ENCODE data around the gene PXK. TPM values are rescaled to one million over a fixed set of nuclear protein-coding genes. Genes with fewer than 3 reads are reported as not detected.

PXK gene
- total and polyA plus RNA-seq, 4 donors, result 6.0 to 15.9 (median 12.6) TPM

DNA sequence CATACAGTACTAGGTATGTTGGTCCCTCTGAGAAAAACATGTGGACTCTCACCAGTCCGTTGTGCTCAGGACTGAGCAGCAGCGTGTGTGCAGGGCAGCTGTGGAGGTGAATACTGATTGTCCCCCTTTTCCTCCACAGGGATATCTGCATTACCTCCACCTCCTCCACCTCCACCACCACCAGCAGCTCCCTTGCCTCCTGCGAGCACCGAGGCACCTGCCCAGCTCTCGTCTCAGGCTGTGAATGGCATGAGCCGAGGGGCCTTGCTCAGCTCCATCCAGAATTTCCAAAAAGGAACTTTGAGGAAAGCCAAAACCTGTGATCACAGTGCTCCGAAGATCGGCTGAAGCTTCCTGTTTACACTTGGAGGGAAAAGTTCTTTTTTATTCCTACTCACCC is 91.9 kb downstream of the PXK start:
- no peak overlapping the region for H3K4me3 ChIP-seq (ENCODE audit: low read depth in 1 of 3, low read length in 3 of 3)
- no peaks in the 10 kb centered on the region for H3K4me1 ChIP-seq (ENCODE audit: control insufficient read depth in 4 of 4, insufficient read depth in 4 of 4, low read length in 3 of 4)
- H3K27me3 ChIP-seq (ENCODE audit: control insufficient read depth in 4 of 4, insufficient read depth in 4 of 4, low read length in 3 of 4), result no peaks in the 10 kb centered on the region
- H3K9ac ChIP-seq (ENCODE audit: low read depth in 1 of 2, low read length in 2 of 2), result no peak overlapping the region
- TF ChIP-seq FOXA2 (IDR thresholded peaks at IDR 0.05) (no peak), RAD21 (IDR thresholded peaks at IDR 0.05) (no peak)
- 72% methylated on average over 8 of the region's 8 CpGs for WGBS
- no peak overlapping the region for H3K27ac ChIP-seq (ENCODE audit: low read depth in 1 of 2, low read length in 2 of 2)
- no peaks in the 10 kb centered on the region for H3K9me3 ChIP-seq (ENCODE audit: control insufficient read depth in 4 of 4, low read length in 3 of 4)
- no peak for DNase-seq (ENCODE audit: low spot score)
- peaks cover 14 to 56% (median 45%) of the 10 kb centered on the region in 4 donors for H3K36me3 ChIP-seq (ENCODE audit: control insufficient read depth in 4 of 4, insufficient read depth in 3 of 4, low read depth in 1 of 4, low read length in 3 of 4)

DNA sequence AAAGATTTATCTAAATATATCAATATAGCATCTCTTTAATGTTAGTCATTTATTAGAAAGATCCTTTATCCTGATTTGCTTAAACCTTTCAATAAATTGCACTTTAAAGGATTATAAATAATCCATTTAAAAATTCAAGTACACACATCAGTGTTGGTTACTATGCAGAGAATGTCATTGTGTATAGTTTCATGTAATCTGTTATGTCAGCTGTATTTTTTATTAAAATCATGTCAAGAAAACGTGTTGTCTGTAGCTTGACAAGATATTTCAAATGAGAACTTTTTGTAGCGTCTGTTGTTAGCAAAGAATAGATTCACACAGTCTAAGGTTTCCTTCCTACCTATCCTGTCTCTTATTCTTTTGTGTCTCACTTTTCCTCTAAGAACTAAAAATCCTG is 93.1 kb downstream of the PXK start:
- no peak overlapping the region for H3K9ac ChIP-seq (ENCODE audit: low read depth in 1 of 2, low read length in 2 of 2)
- H3K36me3 ChIP-seq (ENCODE audit: control insufficient read depth in 4 of 4, insufficient read depth in 3 of 4, low read depth in 1 of 4, low read length in 3 of 4), result peaks cover 14 to 66% (median 55%) of the 10 kb centered on the region in 4 donors
- DNase-seq (ENCODE audit: low spot score), result no peak
- no peaks in the 10 kb centered on the region for H3K9me3 ChIP-seq (ENCODE audit: control insufficient read depth in 4 of 4, low read length in 3 of 4)
- H3K4me3 ChIP-seq (ENCODE audit: low read depth in 1 of 3, low read length in 3 of 3), result no peak overlapping the region
- TF ChIP-seq YY1 (IDR thresholded peaks at IDR 0.05), result no peak
- TF ChIP-seq, protein P1, sequence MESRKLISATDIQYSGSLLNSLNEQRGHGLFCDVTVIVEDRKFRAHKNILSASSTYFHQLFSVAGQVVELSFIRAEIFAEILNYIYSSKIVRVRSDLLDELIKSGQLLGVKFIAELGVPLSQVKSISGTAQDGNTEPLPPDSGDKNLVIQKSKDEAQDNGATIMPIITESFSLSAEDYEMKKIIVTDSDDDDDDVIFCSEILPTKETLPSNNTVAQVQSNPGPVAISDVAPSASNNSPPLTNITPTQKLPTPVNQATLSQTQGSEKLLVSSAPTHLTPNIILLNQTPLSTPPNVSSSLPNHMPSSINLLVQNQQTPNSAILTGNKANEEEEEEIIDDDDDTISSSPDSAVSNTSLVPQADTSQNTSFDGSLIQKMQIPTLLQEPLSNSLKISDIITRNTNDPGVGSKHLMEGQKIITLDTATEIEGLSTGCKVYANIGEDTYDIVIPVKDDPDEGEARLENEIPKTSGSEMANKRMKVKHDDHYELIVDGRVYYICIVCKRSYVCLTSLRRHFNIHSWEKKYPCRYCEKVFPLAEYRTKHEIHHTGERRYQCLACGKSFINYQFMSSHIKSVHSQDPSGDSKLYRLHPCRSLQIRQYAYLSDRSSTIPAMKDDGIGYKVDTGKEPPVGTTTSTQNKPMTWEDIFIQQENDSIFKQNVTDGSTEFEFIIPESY (IDR thresholded peaks at IDR 0.05), result no peak
- TF ChIP-seq GABPA (IDR thresholded peaks at IDR 0.05 in 1 of 2, conservative IDR thresholded peaks at IDR 0.05 in 1 of 2), result no peak
- H3K27me3 ChIP-seq (ENCODE audit: control insufficient read depth in 4 of 4, insufficient read depth in 4 of 4, low read length in 3 of 4), result no peaks in the 10 kb centered on the region
- H3K27ac ChIP-seq (ENCODE audit: low read depth in 1 of 2, low read length in 2 of 2), result no peak overlapping the region
- WGBS, result 78% methylated on average over 2 of the region's 2 CpGs
- H3K4me1 ChIP-seq (ENCODE audit: control insufficient read depth in 4 of 4, insufficient read depth in 4 of 4, low read length in 3 of 4), result no peaks in the 10 kb centered on the region

DNA sequence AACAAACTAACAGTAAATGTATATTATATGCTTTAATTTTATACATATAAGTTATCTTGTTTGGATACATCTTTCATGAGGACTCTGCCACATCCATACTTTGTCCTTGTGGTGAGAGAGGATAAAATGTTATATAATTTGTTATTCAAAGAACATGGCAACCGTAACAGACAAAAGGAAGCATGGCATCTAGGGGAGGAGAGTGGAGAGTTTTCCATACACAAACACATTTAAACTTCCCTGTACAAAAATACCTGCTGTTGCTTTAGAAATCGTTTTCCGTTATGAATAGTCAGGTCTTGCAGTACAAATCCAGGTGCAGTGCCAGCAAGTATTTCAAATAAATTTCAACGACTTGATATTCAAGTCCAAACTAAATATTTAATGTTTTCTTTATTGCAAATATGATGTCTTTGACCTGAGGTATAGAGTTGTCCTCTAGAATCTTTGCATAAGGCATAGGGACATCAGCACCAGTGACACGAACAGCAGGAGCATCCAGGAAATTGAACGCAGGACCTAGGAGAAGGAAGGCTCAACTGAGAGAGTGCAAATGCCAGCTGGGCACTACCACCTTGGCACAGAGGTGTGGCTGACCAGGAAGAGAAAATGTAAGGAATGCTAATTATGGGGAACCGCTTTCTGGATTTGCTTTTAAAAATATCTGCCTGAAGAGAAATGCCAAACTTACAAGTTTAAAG is 95.1 kb downstream of the PXK start:
- no peak for DNase-seq (ENCODE audit: low spot score)
- H3K27ac ChIP-seq (ENCODE audit: low read depth in 1 of 2, low read length in 2 of 2), result no peak overlapping the region
- H3K36me3 ChIP-seq (ENCODE audit: control insufficient read depth in 4 of 4, insufficient read depth in 3 of 4, low read depth in 1 of 4, low read length in 3 of 4), result peaks cover 16 to 64% (median 55%) of the 10 kb centered on the region in 4 donors
- H3K4me1 ChIP-seq (ENCODE audit: control insufficient read depth in 4 of 4, insufficient read depth in 4 of 4, low read length in 3 of 4), result peaks cover 3 to 4% (median 3%) of the 10 kb centered on the region in 4 donors
- H3K9me3 ChIP-seq (ENCODE audit: control insufficient read depth in 4 of 4, low read length in 3 of 4), result no peaks in the 10 kb centered on the region
- 72% methylated on average over 7 of the region's 7 CpGs for WGBS
- no peak overlapping the region for H3K4me3 ChIP-seq (ENCODE audit: low read depth in 1 of 3, low read length in 3 of 3)
- no peaks in the 10 kb centered on the region for H3K27me3 ChIP-seq (ENCODE audit: control insufficient read depth in 4 of 4, insufficient read depth in 4 of 4, low read length in 3 of 4)
- TF ChIP-seq FOXA1 (IDR thresholded peaks at IDR 0.05), result no peak
- no peak for TF ChIP-seq JUND (IDR thresholded peaks at IDR 0.05)
- TF ChIP-seq, protein P2, sequence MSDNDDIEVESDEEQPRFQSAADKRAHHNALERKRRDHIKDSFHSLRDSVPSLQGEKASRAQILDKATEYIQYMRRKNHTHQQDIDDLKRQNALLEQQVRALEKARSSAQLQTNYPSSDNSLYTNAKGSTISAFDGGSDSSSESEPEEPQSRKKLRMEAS (IDR thresholded peaks at IDR 0.05), result no peak
- TF ChIP-seq FOXA2 (IDR thresholded peaks at IDR 0.05), result no peak
- no peak for TF ChIP-seq SP1 (IDR thresholded peaks at IDR 0.05)
- TF ChIP-seq GABPA (IDR thresholded peaks at IDR 0.05 in 1 of 2, conservative IDR thresholded peaks at IDR 0.05 in 1 of 2), result no peak
- TF ChIP-seq HNF4A (conservative IDR thresholded peaks at IDR 0.05), result no peak
- TF ChIP-seq, protein P1 (IDR thresholded peaks at IDR 0.05), result no peak
- TF ChIP-seq RAD21 (IDR thresholded peaks at IDR 0.05), result no peak
- TF ChIP-seq EGR1 (IDR thresholded peaks at IDR 0.05; ENCODE audit: low read depth in 2 of 2), result no peak
- no peak for TF ChIP-seq NR2F2 (IDR thresholded peaks at IDR 0.05)
- TF ChIP-seq HNF4G (IDR thresholded peaks at IDR 0.05), result no peak
- TF ChIP-seq TAF1 (conservative IDR thresholded peaks at IDR 0.05), result no peak
- TF ChIP-seq, protein P3, sequence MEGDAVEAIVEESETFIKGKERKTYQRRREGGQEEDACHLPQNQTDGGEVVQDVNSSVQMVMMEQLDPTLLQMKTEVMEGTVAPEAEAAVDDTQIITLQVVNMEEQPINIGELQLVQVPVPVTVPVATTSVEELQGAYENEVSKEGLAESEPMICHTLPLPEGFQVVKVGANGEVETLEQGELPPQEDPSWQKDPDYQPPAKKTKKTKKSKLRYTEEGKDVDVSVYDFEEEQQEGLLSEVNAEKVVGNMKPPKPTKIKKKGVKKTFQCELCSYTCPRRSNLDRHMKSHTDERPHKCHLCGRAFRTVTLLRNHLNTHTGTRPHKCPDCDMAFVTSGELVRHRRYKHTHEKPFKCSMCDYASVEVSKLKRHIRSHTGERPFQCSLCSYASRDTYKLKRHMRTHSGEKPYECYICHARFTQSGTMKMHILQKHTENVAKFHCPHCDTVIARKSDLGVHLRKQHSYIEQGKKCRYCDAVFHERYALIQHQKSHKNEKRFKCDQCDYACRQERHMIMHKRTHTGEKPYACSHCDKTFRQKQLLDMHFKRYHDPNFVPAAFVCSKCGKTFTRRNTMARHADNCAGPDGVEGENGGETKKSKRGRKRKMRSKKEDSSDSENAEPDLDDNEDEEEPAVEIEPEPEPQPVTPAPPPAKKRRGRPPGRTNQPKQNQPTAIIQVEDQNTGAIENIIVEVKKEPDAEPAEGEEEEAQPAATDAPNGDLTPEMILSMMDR (IDR thresholded peaks at IDR 0.05; ENCODE audit: low read depth, low read length, missing input control), result no peak
- TF ChIP-seq, protein P4, sequence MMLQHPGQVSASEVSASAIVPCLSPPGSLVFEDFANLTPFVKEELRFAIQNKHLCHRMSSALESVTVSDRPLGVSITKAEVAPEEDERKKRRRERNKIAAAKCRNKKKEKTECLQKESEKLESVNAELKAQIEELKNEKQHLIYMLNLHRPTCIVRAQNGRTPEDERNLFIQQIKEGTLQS (IDR thresholded peaks at IDR 0.05), result no peak
- no peak for TF ChIP-seq RXRA (IDR thresholded peaks at IDR 0.05)
- TF ChIP-seq, protein P5, sequence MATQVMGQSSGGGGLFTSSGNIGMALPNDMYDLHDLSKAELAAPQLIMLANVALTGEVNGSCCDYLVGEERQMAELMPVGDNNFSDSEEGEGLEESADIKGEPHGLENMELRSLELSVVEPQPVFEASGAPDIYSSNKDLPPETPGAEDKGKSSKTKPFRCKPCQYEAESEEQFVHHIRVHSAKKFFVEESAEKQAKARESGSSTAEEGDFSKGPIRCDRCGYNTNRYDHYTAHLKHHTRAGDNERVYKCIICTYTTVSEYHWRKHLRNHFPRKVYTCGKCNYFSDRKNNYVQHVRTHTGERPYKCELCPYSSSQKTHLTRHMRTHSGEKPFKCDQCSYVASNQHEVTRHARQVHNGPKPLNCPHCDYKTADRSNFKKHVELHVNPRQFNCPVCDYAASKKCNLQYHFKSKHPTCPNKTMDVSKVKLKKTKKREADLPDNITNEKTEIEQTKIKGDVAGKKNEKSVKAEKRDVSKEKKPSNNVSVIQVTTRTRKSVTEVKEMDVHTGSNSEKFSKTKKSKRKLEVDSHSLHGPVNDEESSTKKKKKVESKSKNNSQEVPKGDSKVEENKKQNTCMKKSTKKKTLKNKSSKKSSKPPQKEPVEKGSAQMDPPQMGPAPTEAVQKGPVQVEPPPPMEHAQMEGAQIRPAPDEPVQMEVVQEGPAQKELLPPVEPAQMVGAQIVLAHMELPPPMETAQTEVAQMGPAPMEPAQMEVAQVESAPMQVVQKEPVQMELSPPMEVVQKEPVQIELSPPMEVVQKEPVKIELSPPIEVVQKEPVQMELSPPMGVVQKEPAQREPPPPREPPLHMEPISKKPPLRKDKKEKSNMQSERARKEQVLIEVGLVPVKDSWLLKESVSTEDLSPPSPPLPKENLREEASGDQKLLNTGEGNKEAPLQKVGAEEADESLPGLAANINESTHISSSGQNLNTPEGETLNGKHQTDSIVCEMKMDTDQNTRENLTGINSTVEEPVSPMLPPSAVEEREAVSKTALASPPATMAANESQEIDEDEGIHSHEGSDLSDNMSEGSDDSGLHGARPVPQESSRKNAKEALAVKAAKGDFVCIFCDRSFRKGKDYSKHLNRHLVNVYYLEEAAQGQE (IDR thresholded peaks at IDR 0.05), result no peak
- no peak overlapping the region for H3K9ac ChIP-seq (ENCODE audit: low read depth in 1 of 2, low read length in 2 of 2)
